H1 (cell line): ENCODE measurements around the gene SORBS1. TPM values are rescaled to one million over a fixed set of nuclear protein-coding genes. Genes with fewer than 3 reads are reported as not detected.
A peak's percentile ranks its signal among the peaks of the same experiment; 100 is the strongest.

Experiments
- CTCF ChIA-PET: fragments of 300-600 bp; sonication (Branson Sonifier 250); formaldehyde crosslinking; loops from one replicate; lab custom pipeline; 2021; ENCODE audit not compliant: partially characterized antibody; lab: Charles Lee
- POLR2A ChIA-PET: fragments of 300-600 bp; sonication (Branson Sonifier 250); formaldehyde crosslinking; loops from one replicate; lab custom pipeline; 2021; ENCODE audit warnings: inconsistent platforms; ENCODE audit not compliant: partially characterized antibody; lab: Charles Lee
- DNase-seq, 2 experiments: peaks; one replicate each; pipeline versions ENCODE4 v3.0.0 to v3.0.0-alpha.2; 2010 to 2022; ENCODE audit warnings: low spot score in 2 of 2, low read depth in 1 of 2, mixed read lengths in 1 of 2
- FAIRE-seq: peaks from 2 replicates; lab custom pipeline; 2011; peaks lifted over from hg19 to GRCh38; lab: Jason Lieb, UNC
- H2AFZ ChIP-seq: 2 replicates; pipeline ENCODE4 v1.8.1; 2012; ENCODE audit warnings: low read length, inconsistent platforms
- H2AK5ac ChIP-seq: 2 replicates; pipeline ENCODE4 v1.6.1; 2013; ENCODE audit warnings: low read depth, low read length
- H2BK120ac ChIP-seq: replicated peaks from 2 replicates; pipeline ENCODE3; 2013; ENCODE audit warnings: low read depth, low read length, inconsistent platforms
- H2BK12ac ChIP-seq: 2 replicates; pipeline ENCODE4 v1.6.1; 2013; ENCODE audit warnings: low read depth, low read length
- H2BK15ac ChIP-seq: 2 replicates; pipeline ENCODE4 v1.6.1; 2013; ENCODE audit warnings: low read length
- H2BK20ac ChIP-seq: 2 replicates; pipeline ENCODE4 v1.6.1; 2013; ENCODE audit warnings: low read length
- H2BK5ac ChIP-seq: 2 replicates; pipeline ENCODE4 v1.6.1; 2013; ENCODE audit warnings: low read depth, low read length
- H3K14ac ChIP-seq: 2 replicates; pipeline ENCODE4 v1.6.1; 2013; ENCODE audit warnings: inconsistent platforms; ENCODE audit not compliant: insufficient read length
- H3K18ac ChIP-seq: 2 replicates; pipeline ENCODE4 v1.6.1; 2013; ENCODE audit warnings: low read length; ENCODE audit errors: extremely low read depth
- H3K23ac ChIP-seq: 2 replicates; pipeline ENCODE4 v1.6.1; 2013; ENCODE audit warnings: inconsistent platforms; ENCODE audit not compliant: insufficient read length
- H3K23me2 ChIP-seq: 2 replicates; pipeline ENCODE4 v1.6.1; 2013; ENCODE audit warnings: low read depth, low read length
- H3K27ac ChIP-seq: 2 replicates; pipeline ENCODE4 v1.6.1; 2011; ENCODE audit warnings: low read depth, low read length, inconsistent platforms
- H3K27me3 ChIP-seq, 4 experiments: replicated peaks in 1 of 4; 1 replicate in 1 of 4; 2 replicates in 3 of 4; pipeline versions ENCODE4 v1.6.1 to v1.8.1; 2011 to 2013; ENCODE audit warnings: low read length in 3 of 4, mild to moderate bottlenecking in 3 of 4, inconsistent platforms in 2 of 4, mixed read lengths in 2 of 4, moderate library complexity in 1 of 4; ENCODE audit not compliant: control insufficient read depth in 3 of 4, insufficient read depth in 3 of 4; ENCODE audit errors: extremely low read depth in 1 of 4
- H3K36me3 ChIP-seq, 4 experiments: 2 replicates each; pipeline versions ENCODE4 v1.6.1 to v1.8.1; 2011 to 2013; ENCODE audit warnings: mild to moderate bottlenecking in 4 of 4, low read length in 3 of 4, moderate library complexity in 2 of 4, control low read depth in 1 of 4, inconsistent platforms in 1 of 4; ENCODE audit not compliant: insufficient read depth in 4 of 4, control insufficient read depth in 2 of 4
- H3K4ac ChIP-seq: replicated peaks from 2 replicates; pipeline ENCODE3; 2013; ENCODE audit warnings: low read length, low read depth, mixed read lengths, inconsistent platforms; ENCODE audit not compliant: insufficient read length
- H3K4me1 ChIP-seq, 4 experiments: replicated peaks in 1 of 4; 1 replicate in 1 of 4; 2 replicates in 3 of 4; pipeline versions ENCODE4 v1.6.1 to v1.8.1; 2011 to 2013; ENCODE audit warnings: low read length in 3 of 4, inconsistent platforms in 2 of 4, mixed read lengths in 1 of 4; ENCODE audit not compliant: insufficient read depth in 4 of 4, control insufficient read depth in 3 of 4
- H3K4me2 ChIP-seq, 2 experiments: 2 replicates each; pipeline versions ENCODE4 v1.6.1 to v1.8.1; 2011 to 2013; ENCODE audit warnings: low read depth in 2 of 2, low read length in 2 of 2, control low read depth in 1 of 2, inconsistent platforms in 1 of 2, mild to moderate bottlenecking in 1 of 2; ENCODE audit not compliant: insufficient read depth in 1 of 2
- H3K4me3 ChIP-seq, 4 experiments: fragments of 200-600, 300-600 bp in 1 of 4; sonication (generic), shearing (Covaris generic), sonication (Bioruptor Twin) in 1 of 4; 2 replicates each; pipeline versions ENCODE4 v1.5.1 to v1.8.1; 2011 to 2016; ENCODE audit warnings: low read length in 4 of 4, low read depth in 3 of 4, control low read depth in 2 of 4, inconsistent platforms in 2 of 4, mild to moderate bottlenecking in 2 of 4, mixed read lengths in 1 of 4, moderate library complexity in 1 of 4; ENCODE audit not compliant: insufficient read depth in 2 of 4; ENCODE audit errors: extremely low read depth in 1 of 4
- H3K56ac ChIP-seq: replicated peaks from 2 replicates; pipeline ENCODE3; 2013; ENCODE audit warnings: low read depth, mild to moderate bottlenecking, mixed read lengths, low read length, inconsistent platforms; ENCODE audit not compliant: insufficient read length
- H3K79me1 ChIP-seq: 2 replicates; pipeline ENCODE4 v1.6.1; 2013; ENCODE audit warnings: low read depth, low read length, control low read depth
- H3K79me2 ChIP-seq, 2 experiments: 2 replicates each; pipeline versions ENCODE4 v1.6.1 to v1.8.1; 2012 to 2013; ENCODE audit warnings: low read length in 2 of 2, mild to moderate bottlenecking in 2 of 2, inconsistent platforms in 1 of 2; ENCODE audit not compliant: insufficient read depth in 2 of 2, control insufficient read depth in 1 of 2
- H3K9ac ChIP-seq, 4 experiments: replicated peaks in 1 of 4; 1 replicate in 1 of 4; 2 replicates in 3 of 4; pipeline versions ENCODE4 v1.6.1 to v1.8.1; 2011 to 2013; ENCODE audit warnings: low read depth in 3 of 4, low read length in 3 of 4, control low read depth in 2 of 4, mild to moderate bottlenecking in 2 of 4, moderate library complexity in 2 of 4, inconsistent platforms in 1 of 4; ENCODE audit errors: extremely low read depth in 1 of 4
- H3K9me3 ChIP-seq, 2 experiments: 2 replicates each; pipeline versions ENCODE4 v1.6.1 to v1.8.1; 2012 to 2013; ENCODE audit warnings: mild to moderate bottlenecking in 2 of 2, moderate library complexity in 2 of 2, control low read depth in 1 of 2, inconsistent platforms in 1 of 2, low read depth in 1 of 2, low read length in 1 of 2, mixed read lengths in 1 of 2; ENCODE audit not compliant: insufficient read depth in 2 of 2
- H4K20me1 ChIP-seq, 2 experiments: replicated peaks in 1 of 2; 2 replicates each; pipeline versions ENCODE3 to v1.8.1; 2011 to 2013; ENCODE audit warnings: inconsistent platforms in 2 of 2, low read length in 2 of 2, mild to moderate bottlenecking in 1 of 2; ENCODE audit not compliant: insufficient read depth in 2 of 2, control insufficient read depth in 1 of 2
- H4K5ac ChIP-seq: 2 replicates; pipeline ENCODE4 v1.6.1; 2013; ENCODE audit warnings: low read length, low read depth, mixed read lengths, inconsistent platforms; ENCODE audit not compliant: insufficient read length
- H4K8ac ChIP-seq: 2 replicates; pipeline ENCODE4 v1.8.0; 2013; ENCODE audit warnings: mild to moderate bottlenecking, moderate library complexity, low read length, inconsistent platforms; ENCODE audit not compliant: insufficient read depth; ENCODE audit errors: extremely low read depth
- H4K91ac ChIP-seq: replicated peaks from 2 replicates; pipeline ENCODE3; 2013; ENCODE audit warnings: low read length, mixed read lengths, inconsistent platforms; ENCODE audit not compliant: insufficient read length
- ATF3 ChIP-seq: IDR thresholded peaks from 2 replicates; pipeline ENCODE4 v1.6.1; 2011; ENCODE audit warnings: low read depth, mild to moderate bottlenecking, low read length; ENCODE audit not compliant: insufficient read depth
- CBX8 ChIP-seq: fragments of 300-800, 300-1000 bp; sonication (generic); IDR thresholded peaks from 2 replicates; pipeline ENCODE4 v1.7.1; 2016; ENCODE audit warnings: low read depth, low read length, borderline replicate concordance
- CTCF ChIP-seq, 3 experiments: IDR thresholded peaks; 1 replicate in 2 of 3; 2 replicates in 1 of 3; pipeline versions ENCODE4 v1.5.1 to v1.6.1; 2011; ENCODE audit warnings: low read length in 3 of 3, mild to moderate bottlenecking in 3 of 3, inconsistent platforms in 2 of 3, low read depth in 1 of 3, moderate library complexity in 1 of 3; ENCODE audit not compliant: insufficient read depth in 1 of 3; ENCODE audit errors: control extremely low read depth in 1 of 3
- EGR1 ChIP-seq: IDR thresholded peaks from 2 replicates; pipeline ENCODE4 v1.6.1; 2011; ENCODE audit warnings: low read depth, low read length, borderline replicate concordance
- GTF2F1 ChIP-seq: IDR thresholded peaks from 2 replicates; pipeline ENCODE4 v1.6.1; 2012; ENCODE audit warnings: low read depth, low read length, improper control_type of control experiment, borderline replicate concordance
- POLR2AphosphoS5 ChIP-seq: IDR thresholded peaks from 2 replicates; pipeline ENCODE4 v1.6.1; 2011; ENCODE audit warnings: low read depth, low read length
- POU5F1 ChIP-seq: IDR thresholded peaks from 2 replicates; pipeline ENCODE4 v1.6.1; 2011; ENCODE audit warnings: low read depth, mild to moderate bottlenecking, low read length, moderate library complexity
- RAD21 ChIP-seq, 2 experiments: IDR thresholded peaks in 1 of 2; conservative IDR thresholded peaks in 1 of 2; 2 replicates each; pipeline ENCODE4 v1.6.1; 2011; ENCODE audit warnings: low read depth in 2 of 2, low read length in 2 of 2, improper control_type of control experiment in 1 of 2, inconsistent platforms in 1 of 2, mild to moderate bottlenecking in 1 of 2, moderate library complexity in 1 of 2
- SRF ChIP-seq: IDR thresholded peaks from 2 replicates; pipeline ENCODE4 v1.6.1; 2011; ENCODE audit warnings: mild to moderate bottlenecking, low read depth, low read length, moderate library complexity
- TAF7 ChIP-seq: optimal IDR thresholded peaks from 2 replicates; pipeline ENCODE3; 2011; ENCODE audit warnings: low read depth, mild to moderate bottlenecking, inconsistent platforms, low read length, moderate library complexity, borderline replicate concordance
- WGBS, 2 experiments: shearing (Covaris generic) in 1 of 2; methylation state at CpG; one replicate each; pipeline versions ENCODE4 v1.1.6 to v1.1.7; 2013 to 2015; ENCODE audit warnings: low lambda C conversion rate in 2 of 2, mixed read lengths in 2 of 2, inconsistent platforms in 1 of 2, low coverage in 1 of 2, missing lambda C conversion rate in 1 of 2; ENCODE audit not compliant: insufficient replicate concordance in 2 of 2, insufficient coverage in 1 of 2, insufficient read length in 1 of 2; ENCODE audit errors: extremely low coverage in 1 of 2, missing lambda C conversion rate in 1 of 2; 5-methylcytosine and 5-hydroxymethylcytosine counted together
- polyA plus RNA-seq, 7 experiments: library from polyadenylated mRNA; depleted of rRNA in 3 of 7; stranded (reverse) in 5 of 7; unstranded in 2 of 7; fragments of >200 nt in 5 of 7; fragments of 200-250 nt in 2 of 7; gene quantifications; 1 replicate in 5 of 7; 2 replicates in 1 of 7; 4 replicates in 1 of 7; pipeline versions ENCODE4 v1.2.1 to v1.2.3, GENCODE V29; 2011 to 2013; ENCODE audit warnings: missing spikeins in 2 of 7, mixed read lengths in 2 of 7
- total RNA-seq: library from RNA; stranded (reverse); fragmentation: NEBNext Ultra II Directional; extraction: Animal tissue kit (Norgen Biotek cat#: 25700); gene quantifications from 2 replicates; pipeline ENCODE4 v1.2.1, GENCODE V29; 2021

The SORBS1 gene
- total and polyA plus RNA-seq, 2 of the 8 experiments (the other 6 are each of a cell fraction or from before 2014, with no cell fraction given): 16.0 to 35.0 TPM

GRCh38 chr10:95296764-95297163, 264.4 kb downstream of the SORBS1 start:
- no peak overlapping the region for H2AFZ ChIP-seq
- peaks cover 2 to 26% (median 22%) of the 10 kb centered on the region in 4 experiments; a peak in 6 of 7 replicates for H3K27me3 ChIP-seq
- H2BK20ac ChIP-seq: no peak overlapping the region
- FAIRE-seq (no peak), DNase-seq (no peak)
- H2BK5ac ChIP-seq: no peak overlapping the region
- H2BK12ac ChIP-seq: no peak overlapping the region
- 100% methylated on average over 4 of the region's 4 CpGs; no CpG with 5 or more reads in 1 of the 2 experiments for WGBS, 2 experiments
- no peak overlapping the region for H3K4ac ChIP-seq
- no peak overlapping the region for H2BK15ac ChIP-seq
- H3K18ac ChIP-seq: no peak overlapping the region
- 0 out of 2 replicates have a peak overlapping the region, but pooled peaks have one; percentile 13 for H2AK5ac ChIP-seq
- ChIA-PET CTCF (interaction anchor here (0.6 to 5.4 kb wide), 5 partner anchors 32 to 67 kb away, joined by 3 to 39 read pairs (median 3); no protein-coding TSS in a partner anchor), POLR2A (interaction anchor here (1.3 kb wide), 1 partner anchor 68 kb away, joined by 4 read pairs; no protein-coding TSS in a partner anchor)
- H3K4me3 ChIP-seq: no peak overlapping the region
- H3K27ac ChIP-seq: no peak overlapping the region
- H4K8ac ChIP-seq: no peak overlapping the region
- H3K36me3 ChIP-seq: no peaks in the 10 kb centered on the region
- no peak overlapping the region for H2BK120ac ChIP-seq
- H4K91ac ChIP-seq: no peak overlapping the region
- H3K14ac ChIP-seq: no peak overlapping the region
- no peaks in the 10 kb centered on the region; the same call in 1 of the 2 replicates for H3K23me2 ChIP-seq
- no peak overlapping the region for H3K23ac ChIP-seq
- no peaks in the 10 kb centered on the region for H3K9me3 ChIP-seq
- no peaks in the 10 kb centered on the region for H3K79me1 ChIP-seq
- H3K4me2 ChIP-seq: no peak overlapping the region
- H4K20me1 ChIP-seq: no peaks in the 10 kb centered on the region
- H3K9ac ChIP-seq: no peak overlapping the region
- H3K4me1 ChIP-seq: peaks cover 0 to 8% (median 7%) of the 10 kb centered on the region in 4 experiments; a peak in 6 of 7 replicates
- no peaks in the 10 kb centered on the region for H3K79me2 ChIP-seq
- H3K56ac ChIP-seq: no peak overlapping the region
- no peak overlapping the region for H4K5ac ChIP-seq
- TF ChIP-seq POLR2AphosphoS5 (no peak), ATF3 (no peak), POU5F1 (no peak), EGR1 (no peak), TAF7 (no peak), CBX8 (no peak), SRF (no peak), RAD21 (IDR thresholded peaks at IDR 0.05 in 1 of 2, conservative IDR thresholded peaks at IDR 0.05 in 1 of 2; ENCODE audit: low read depth in 2 of 2, low read length in 2 of 2) (no peak), GTF2F1 (no peak), CTCF (IDR thresholded peaks at IDR 0.05; ENCODE audit: control extremely low read depth in 1 of 3, insufficient read depth in 1 of 3, low read depth in 1 of 3, low read length in 3 of 3) (no peak)
